Limb (tissue), 2 donors: ENCODE measurements around the gene NID1.

Source experiments
- DNase-seq, 2 donors: peaks; one replicate each; pipeline ENCODE4 v3.0.0-alpha.2; 2016; ENCODE audit errors: extremely low spot score in 2 of 2

Gene NID1

GRCh38 chr1:235960809-235961208 is 104.1 kb downstream of the NID1 start:
- DNase-seq: no peak

DNA sequence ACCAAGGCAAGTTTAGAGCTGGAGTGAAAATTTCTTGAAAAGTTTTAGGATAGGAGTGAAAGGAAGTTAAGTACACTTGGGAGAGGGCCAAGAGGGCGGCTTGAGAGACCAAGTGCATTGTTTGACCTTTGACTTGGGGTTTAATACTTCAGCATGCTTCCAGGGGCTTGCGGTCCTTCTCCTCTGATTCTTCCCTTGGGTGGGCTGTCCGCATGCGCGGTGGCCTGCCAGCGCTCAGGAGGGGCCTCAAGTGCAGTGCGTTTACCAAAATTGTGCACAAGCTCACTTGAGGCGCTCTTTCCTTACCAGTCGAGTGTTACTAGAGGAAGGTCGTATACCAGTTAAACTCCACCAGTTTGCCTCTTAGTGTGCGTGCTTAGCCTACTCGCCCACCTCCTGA is 106.9 kb downstream of the NID1 start:
- DNase-seq: no peak

DNA sequence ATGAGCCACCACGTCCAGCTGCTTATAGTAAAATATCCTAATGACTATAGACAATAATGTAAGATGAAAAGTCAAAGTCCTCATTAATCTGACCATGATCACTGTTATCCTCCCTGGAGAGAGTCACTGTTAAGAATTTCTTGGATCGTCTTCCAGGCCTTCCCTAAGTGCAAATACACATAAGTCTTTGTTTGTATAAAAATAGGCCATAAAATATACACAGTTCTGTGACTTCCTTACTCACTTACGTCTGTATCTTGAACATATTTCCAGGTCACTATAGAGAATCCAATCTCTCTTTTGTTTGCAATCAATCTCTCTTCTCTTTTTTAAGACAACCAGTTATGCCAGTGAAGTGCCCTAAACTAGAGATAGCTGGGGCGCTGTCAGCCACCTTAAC is 109.1 kb downstream of the NID1 start:
- DNase-seq: no peak

GRCh38 chr1:235954306-235955283 is 110.3 kb downstream of the NID1 start:
- no peak for DNase-seq

GRCh38 chr1:235953801-235954200 is 111.1 kb downstream of the NID1 start:
- DNase-seq: no peak

DNA sequence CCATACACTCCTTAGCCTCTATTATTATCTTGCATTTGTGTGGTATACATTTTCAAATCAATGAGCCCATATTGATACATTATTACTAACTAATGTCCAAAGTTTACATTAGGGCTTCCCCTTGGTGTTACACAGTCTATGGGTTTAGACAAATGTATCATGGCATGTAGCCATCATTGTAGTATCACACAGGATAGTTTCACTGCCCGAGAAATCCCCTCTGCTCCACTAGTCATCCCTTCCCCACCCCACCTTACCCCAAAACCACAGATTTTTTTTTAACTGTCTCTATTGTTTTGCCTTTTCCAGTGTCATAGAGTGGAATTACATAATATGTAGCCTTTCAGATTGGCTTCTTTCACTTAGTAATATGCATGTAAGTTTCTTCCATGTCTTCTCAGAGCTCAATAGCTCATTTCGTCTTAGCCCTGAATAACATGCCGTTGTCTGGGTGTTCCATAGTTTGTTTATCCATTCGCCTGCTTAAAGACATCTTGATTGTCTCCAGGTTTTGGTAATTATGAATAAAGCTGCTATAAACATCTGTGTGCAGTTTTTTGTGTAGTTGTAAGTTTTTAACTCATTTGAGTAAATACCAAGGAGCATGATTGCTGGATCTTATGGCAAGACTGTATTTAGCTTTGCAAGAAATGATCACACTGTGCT is 111.8 kb downstream of the NID1 start:
- DNase-seq: no peak

GRCh38 chr1:235951661-235952060 is 113.2 kb downstream of the NID1 start:
- DNase-seq: no peak

DNA sequence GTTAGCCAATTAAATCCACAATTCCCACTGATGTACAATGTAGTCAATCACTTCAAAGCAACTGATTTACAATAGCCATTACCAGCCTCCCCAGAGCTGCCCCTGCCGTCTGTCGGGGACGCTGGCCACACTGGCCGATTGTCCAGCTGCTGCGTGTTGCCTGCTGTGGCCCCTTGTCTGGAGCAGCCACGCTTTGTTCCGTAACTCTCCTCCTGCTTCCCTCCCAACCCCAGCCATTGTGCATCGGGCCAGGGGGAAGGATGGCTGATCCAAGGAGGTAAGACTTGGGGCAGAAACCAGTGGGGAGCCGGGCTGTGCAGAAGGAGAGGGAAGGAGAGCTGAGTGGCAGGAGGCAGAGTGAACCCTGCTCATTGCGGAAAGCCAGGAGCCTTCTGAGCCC is 114.6 kb downstream of the NID1 start:
- DNase-seq: no peak

GRCh38 chr1:235948774-235949427 is 116.0 kb downstream of the NID1 start:
- DNase-seq: no peak

DNA sequence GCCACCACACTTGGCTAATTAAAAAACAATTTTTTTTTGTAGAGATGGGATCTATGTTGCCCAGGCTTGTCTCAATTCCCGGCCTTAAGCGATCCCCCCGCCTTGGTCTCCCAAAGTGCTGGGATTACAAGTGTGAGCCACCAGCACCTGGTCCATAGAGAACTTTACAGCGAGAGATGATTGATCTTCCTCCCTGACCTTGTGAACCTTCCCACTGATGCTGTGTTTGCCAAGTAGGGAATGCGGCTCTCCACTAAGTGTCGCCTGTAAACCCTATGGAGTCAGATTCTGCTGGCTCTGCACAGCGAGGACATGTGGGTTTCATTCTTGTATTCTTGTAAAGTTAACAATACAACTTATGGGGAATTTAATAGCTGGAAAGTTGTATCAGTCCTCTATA is 116.9 kb downstream of the NID1 start:
- DNase-seq: no peak

DNA sequence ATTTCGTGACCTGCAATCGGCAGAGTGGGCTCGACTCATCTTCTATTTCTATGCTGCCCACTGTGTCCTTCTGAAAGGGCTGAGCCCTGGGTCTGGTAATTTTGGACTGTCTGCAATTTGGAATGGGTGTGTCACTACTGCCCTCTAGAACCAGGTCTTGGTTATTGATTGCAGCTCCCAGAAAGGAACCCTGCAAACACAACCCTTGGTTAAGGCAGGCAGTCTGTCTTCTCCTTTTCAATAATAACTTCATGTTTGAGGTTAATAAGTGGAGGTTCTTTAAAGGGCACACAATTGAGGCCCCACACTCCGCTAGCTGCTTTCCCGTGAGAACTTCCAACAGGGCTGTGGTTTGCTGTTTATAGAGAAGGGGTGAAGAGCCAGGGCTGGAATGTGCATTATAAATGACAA is 118.3 kb downstream of the NID1 start:
- DNase-seq: no peak

DNA sequence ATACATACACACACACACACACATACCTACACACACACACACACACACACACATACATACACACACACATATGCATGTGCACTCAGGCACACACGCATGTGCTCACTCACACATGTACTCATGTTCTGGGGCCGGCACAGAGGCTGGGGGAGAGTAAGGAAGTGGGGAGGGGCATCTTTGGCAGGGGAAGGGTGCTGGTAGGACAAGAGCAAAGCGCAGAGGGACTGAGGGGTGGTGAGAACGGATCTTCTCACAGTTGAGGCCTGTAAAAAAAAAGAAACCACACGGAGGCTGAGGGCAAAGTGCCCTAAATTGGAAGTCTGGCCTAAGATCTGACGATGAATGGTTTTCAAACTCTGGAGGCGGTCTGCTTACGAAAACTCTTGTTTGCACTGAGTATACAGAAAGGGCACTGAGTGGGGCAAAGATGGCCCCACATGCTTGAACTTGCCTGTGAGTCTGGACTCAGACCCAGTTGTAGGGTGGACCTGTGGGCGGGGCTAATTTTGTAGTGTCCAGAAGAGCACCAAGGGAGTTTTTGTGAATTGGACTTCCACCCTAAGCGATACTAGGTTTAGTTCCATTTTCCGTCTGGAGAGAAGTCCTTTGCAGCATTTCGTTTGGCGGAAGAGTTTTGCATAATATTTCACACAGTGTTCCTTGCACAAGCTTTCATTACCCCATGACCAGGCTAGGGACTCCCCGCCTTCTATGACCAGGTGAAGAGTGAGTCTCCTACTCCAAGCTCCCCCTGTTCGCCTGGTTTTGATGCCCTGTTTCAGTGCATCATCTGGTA is 118.9 kb downstream of the NID1 start:
- no peak for DNase-seq

GRCh38 chr1:235943581-235944114 is 121.2 kb downstream of the NID1 start:
- no peak for DNase-seq

DNA sequence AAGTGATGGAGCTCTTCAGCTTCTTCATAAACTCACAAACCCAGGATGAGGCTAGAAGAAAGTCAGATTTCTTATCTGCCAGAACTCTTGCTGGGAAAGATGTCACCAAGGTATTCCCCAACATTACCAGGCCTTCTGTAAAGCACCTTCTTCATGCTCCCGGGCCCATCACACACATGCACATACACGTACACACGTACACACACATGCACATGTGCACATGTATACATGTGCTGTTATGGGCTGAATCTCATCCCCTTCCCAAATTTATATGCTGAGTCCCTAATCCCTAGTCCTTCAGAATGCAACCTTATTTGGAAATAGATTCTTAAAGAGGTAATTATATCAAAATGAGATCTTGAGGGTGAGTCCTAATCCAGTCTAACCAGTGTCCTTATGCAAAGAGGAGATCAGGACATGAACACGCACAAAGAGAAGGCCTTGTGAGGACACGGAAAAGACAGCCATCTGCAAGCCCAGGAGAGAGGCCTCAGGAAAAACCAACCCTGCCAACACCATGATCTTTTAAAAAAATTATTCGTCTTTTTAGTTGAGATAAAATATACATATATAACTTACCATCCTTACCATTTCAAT is 121.8 kb downstream of the NID1 start:
- DNase-seq: no peak

DNA sequence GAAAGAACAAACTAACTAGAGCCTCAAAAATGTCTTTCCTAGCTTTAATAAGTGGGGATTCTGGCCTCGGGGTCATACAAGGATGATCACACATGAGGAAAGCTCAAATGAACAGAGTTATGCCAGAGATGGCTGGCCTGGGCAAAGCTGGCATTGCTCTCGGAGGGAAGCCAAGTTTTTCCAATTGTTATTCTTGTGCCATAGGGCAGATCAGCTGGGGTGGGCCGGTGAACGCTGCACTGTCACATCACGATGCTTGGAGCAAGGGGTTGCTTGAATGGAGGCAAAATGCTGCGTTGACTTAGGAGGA is 122.3 kb downstream of the NID1 start:
- no peak for DNase-seq

- no peak for DNase-seq
Observed at GRCh38 chr1:235941876-235942624, 122.8 kb downstream of the NID1 start.

DNA sequence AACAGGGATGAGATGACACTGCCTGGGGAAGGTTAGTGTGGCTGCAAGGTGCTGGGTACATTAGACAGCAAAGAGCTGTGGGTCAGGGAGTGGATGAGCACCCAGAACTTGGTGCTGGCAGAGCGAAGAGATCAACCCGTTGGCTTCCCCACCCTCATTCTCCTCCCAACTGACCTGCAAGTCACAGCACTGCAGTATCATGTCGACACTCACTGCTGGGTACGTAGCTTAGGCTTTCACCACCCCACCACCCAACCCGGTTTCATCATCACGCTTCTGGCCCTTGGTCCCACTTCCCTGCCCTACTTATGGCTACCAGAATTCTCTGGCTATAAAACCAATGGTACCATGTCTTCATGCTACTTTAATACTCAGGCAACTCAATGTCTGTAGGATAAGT is 124.6 kb downstream of the NID1 start:
- no peak for DNase-seq

DNA sequence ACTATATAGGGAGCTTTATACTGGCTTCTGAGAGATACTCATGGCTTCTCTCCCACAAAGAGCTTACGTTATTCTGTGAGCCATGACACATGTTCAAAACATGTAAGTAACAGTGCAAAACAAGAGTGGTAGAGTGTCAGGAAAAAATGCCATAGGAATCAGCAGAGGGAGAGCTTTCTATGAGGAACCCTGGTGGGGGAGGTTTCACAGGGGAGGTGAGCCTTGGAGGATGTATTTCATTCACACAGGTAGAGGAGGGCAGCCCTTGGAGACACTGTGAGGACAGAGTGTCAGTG is 125.5 kb downstream of the NID1 start:
- no peak for DNase-seq

- DNase-seq: no peak
Observed at GRCh38 chr1:235938709-235939479, 126.0 kb downstream of the NID1 start.

GRCh38 chr1:235937123-235937522 is 127.8 kb downstream of the NID1 start:
- no peak for DNase-seq
